ENCODE measurements around the gene GET4.

DNA sequence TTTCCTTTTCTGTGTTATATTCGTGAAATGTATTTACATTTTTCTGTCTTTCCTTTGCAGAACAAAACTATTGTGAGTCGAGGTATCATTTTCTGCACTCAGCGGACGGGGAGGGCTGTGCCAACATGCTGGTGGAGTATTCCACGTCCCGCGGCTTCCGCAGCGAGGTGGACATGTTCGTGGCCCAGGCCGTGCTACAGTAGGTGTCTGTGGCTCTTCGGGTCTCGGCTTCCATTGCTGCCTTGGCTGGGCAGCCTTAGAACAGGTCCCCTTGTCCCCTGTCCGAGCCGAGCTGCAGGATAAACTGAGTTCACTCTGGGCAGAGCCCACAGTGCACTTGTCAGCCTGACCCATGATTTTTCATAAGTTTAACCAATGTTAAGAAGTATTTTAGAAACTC, 14.5 kb downstream of the GET4 start:
- TF ChIP-seq POLR2A (IDR thresholded peaks at IDR 0.05), result no peak
- TF ChIP-seq, protein P1, sequence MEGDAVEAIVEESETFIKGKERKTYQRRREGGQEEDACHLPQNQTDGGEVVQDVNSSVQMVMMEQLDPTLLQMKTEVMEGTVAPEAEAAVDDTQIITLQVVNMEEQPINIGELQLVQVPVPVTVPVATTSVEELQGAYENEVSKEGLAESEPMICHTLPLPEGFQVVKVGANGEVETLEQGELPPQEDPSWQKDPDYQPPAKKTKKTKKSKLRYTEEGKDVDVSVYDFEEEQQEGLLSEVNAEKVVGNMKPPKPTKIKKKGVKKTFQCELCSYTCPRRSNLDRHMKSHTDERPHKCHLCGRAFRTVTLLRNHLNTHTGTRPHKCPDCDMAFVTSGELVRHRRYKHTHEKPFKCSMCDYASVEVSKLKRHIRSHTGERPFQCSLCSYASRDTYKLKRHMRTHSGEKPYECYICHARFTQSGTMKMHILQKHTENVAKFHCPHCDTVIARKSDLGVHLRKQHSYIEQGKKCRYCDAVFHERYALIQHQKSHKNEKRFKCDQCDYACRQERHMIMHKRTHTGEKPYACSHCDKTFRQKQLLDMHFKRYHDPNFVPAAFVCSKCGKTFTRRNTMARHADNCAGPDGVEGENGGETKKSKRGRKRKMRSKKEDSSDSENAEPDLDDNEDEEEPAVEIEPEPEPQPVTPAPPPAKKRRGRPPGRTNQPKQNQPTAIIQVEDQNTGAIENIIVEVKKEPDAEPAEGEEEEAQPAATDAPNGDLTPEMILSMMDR (IDR thresholded peaks at IDR 0.05 in 4 of 5, conservative IDR thresholded peaks at IDR 0.05 in 1 of 5), result no peak
